SKM-1 treated with dmso at 0.1 percent for 144 hours (cell line): ENCODE data around the gene PAEP.

Source experiments
- DNase-seq: peaks from one replicate; lab custom pipeline; 2025; ENCODE audit not compliant: unreplicated experiment; lab: John Stamatoyannopoulos, UW

PAEP gene

GRCh38 chr9:135612981-135613910 is 51.7 kb downstream of the PAEP start:
- DNase-seq, result no peak

GRCh38 chr9:135613946-135614805 is 52.6 kb downstream of the PAEP start:
- no peak for DNase-seq

- DNase-seq, result no peak
Measured at GRCh38 chr9:135614821-135615665, 53.5 kb downstream of the PAEP start.

GRCh38 chr9:135615666-135616618 is 54.4 kb downstream of the PAEP start:
- DNase-seq, result no peak
